LNCaP clone FGC (cell line): ENCODE measurements around the gene LYSMD2.

Experiments
- DNase-seq: peaks from one replicate; pipeline ENCODE4 v3.0.0-alpha.2; 2011; ENCODE audit warnings: low read depth
- H3K4me3 ChIP-seq: 2 replicates; pipeline ENCODE4 v1.5.1; 2011; ENCODE audit warnings: mild to moderate bottlenecking, low read depth, low read length, control low read depth
- TF ChIP-seq, protein P1 (sequence below): IDR thresholded peaks from 2 replicates; pipeline ENCODE4 v1.5.1; 2012; ENCODE audit warnings: mild to moderate bottlenecking; ENCODE audit not compliant: control insufficient read depth, insufficient read depth; ENCODE audit errors: extremely low read depth

LYSMD2 gene

DNA sequence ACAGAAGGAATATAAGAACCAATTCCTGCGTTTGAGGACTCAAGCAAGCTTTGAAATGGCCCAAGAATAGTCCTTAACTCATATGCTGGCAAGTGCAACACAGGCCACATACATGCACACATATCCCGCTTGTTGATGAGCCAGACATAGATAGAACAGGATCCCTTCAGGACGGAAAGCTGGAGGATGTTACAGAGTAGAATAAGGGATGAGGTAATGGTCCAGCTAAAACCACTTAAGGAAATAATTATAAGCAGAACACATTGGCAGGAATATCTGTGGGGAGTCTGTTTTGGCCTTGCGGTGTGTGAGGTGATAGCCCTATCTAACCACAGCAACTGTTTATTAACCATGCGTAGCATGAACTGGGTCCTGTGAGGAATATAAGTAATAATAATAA lies 31.2 kb downstream of the LYSMD2 start:
- no peak for DNase-seq
- TF ChIP-seq, protein P1, sequence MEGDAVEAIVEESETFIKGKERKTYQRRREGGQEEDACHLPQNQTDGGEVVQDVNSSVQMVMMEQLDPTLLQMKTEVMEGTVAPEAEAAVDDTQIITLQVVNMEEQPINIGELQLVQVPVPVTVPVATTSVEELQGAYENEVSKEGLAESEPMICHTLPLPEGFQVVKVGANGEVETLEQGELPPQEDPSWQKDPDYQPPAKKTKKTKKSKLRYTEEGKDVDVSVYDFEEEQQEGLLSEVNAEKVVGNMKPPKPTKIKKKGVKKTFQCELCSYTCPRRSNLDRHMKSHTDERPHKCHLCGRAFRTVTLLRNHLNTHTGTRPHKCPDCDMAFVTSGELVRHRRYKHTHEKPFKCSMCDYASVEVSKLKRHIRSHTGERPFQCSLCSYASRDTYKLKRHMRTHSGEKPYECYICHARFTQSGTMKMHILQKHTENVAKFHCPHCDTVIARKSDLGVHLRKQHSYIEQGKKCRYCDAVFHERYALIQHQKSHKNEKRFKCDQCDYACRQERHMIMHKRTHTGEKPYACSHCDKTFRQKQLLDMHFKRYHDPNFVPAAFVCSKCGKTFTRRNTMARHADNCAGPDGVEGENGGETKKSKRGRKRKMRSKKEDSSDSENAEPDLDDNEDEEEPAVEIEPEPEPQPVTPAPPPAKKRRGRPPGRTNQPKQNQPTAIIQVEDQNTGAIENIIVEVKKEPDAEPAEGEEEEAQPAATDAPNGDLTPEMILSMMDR = no peak

DNA sequence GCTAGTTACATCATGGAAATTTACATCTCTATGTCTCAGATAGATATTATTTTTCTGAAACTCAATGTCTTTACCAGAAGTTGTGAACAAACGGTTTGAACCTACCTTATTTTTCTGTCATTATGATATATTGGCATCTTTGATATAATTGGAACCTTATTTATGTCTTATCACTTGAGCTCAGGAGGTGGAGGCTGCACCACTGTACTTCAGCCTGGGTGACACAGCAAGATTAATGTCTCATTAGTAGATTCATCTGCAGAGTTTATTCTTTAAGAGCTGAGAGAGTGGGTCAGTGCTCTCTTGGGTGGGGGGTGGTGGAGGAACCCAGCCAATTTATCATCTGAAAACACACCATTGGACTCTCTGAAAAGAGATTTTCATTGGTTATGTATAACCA lies 34.7 kb downstream of the LYSMD2 start:
- DNase-seq = no peak
- TF ChIP-seq, protein P1 = no peak
- H3K4me3 ChIP-seq = no peak overlapping the region

More for the DNA sequence above, 31.2 kb downstream of the LYSMD2 start:
- no peak overlapping the region for H3K4me3 ChIP-seq

DNA sequence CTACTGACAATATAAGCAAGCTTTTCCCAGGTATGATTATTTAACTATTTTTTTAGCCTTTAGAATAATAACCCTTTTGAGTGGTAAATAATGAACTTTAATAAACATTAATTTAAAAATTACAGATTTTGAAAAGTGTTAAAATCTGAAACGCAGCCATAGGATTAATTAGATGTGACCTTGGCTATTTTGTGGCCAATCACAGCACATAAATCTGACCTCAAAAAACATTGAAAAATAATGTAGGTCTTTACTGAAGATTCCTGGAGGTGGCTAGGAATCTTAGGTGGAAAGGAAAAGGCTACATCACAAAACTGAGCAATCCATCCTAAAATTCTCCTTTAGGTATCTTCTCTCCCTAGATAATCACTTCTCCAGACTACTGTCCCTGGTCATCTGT lies 38.1 kb downstream of the LYSMD2 start:
- TF ChIP-seq, protein P1 = no peak
- no peak for DNase-seq
- H3K4me3 ChIP-seq = no peak overlapping the region

DNA sequence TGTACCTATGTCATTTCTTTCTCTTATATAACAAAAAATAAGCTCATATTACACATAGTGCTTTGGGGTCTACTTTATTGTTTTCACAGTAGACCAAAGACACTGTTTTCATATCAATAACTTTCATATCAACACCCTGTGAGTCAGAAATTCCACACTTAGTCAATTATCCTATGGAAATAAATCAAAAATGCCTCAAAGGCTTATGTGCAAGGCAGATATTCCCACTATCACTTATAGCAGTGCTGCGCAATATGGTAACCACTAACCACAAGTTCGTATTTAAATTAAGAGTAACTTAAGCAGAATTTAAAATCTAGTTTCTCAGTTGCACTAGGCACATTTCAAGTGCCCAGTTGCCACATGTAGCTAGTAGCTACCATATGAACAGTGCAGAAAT lies 40.3 kb downstream of the LYSMD2 start:
- DNase-seq = no peak
- TF ChIP-seq, protein P1 = no peak
- no peak overlapping the region for H3K4me3 ChIP-seq

DNA sequence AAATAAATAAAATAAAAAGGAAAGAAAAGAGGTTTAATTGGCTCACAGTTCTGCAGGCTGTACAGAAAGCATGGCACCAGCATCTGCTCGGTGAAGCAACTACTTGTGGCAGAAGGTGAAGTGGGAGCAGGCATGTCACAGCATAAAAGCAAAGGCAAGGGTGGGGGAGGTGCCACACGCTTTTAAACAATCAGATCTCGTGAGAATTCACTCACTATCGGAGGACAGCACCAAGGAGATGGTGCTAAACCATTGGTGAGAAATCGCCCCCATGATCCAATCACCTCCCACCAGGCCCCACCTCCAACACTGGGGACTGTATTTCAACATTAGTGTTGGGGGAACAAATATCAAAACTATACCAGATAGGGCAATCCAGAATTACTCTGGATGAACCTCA lies 40.9 kb downstream of the LYSMD2 start:
- TF ChIP-seq, protein P1 = no peak
- no peak overlapping the region for H3K4me3 ChIP-seq

DNA sequence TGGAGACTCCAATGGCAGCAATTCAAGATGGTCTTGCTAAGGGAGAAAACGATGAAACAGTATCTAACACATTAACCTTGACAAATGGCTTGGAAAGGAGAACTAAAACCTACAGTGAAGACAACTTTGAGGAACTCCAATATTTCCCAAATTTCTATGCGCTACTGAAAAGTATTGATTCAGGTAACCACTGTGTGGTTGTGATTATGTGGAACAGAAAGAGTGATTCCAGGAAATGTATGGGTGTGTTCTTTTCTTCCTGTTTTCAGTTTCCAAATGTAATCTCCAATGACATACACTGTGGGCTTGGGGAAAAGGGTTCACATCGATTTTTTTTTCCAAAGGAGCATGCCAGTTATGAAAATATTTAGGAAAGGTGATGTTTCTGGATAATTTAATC lies 45.3 kb downstream of the LYSMD2 start:
- H3K4me3 ChIP-seq = no peak overlapping the region
- TF ChIP-seq, protein P1 = no peak
- DNase-seq = no peak

More for the DNA sequence above, 40.9 kb downstream of the LYSMD2 start:
- DNase-seq = no peak

DNA sequence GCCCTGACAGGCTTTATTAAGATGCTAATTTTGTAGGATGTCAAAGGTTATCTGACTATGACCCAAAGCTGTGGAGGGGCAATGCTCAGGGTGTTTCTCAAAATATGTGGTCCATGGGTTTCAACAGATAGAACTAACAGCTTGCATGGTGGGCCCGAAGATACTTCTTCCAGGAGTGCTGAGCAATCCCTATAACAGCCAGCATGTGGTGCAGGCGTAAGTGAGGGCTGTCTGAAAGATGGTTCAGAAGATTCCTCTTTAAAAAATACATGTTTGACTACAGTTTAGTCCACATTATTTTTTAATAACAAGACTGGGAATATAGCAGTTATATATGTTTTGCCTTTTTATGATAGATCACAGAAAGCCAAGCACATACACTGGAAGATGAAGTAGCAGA lies 48.6 kb downstream of the LYSMD2 start:
- no peak for DNase-seq
- TF ChIP-seq, protein P1 = no peak
- H3K4me3 ChIP-seq = no peak overlapping the region
